ENCODE data around the gene KRTAP10-10.
"Not testable (repeated sequence)": the region's sequence is repeated elsewhere in the genome, so short reads cannot be mapped to it uniquely, and the experiment has no call there.

KRTAP10-10 gene

DNA sequence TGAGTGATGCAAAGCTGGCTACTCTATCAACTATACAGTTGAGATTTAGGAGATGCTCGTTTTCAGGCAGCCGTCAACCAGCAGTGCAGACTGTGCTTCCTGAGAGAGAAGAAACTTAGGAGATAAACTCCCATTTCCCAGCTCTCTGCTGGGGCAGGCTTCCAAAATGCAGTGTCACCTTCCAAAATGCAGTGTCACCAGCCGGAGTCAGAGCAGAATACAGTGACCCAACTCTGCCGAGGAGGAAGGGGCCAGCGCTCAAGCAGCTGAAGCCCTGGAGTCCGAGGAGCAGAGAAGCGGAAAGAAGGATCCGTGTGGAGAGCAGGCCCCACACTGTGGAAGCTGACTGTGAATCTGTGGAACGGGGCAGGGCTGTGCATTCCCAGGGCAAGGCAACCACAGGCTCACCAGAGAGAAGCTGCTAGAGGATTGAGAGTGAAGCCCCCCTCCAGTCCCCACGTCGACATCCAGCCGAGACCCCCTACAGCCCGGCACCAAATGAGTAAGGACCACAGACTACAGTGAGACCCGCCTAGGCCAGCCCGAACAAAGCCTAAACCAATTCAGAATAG is 45.5 kb downstream of the KRTAP10-10 start:
- TF ChIP-seq, protein P1, sequence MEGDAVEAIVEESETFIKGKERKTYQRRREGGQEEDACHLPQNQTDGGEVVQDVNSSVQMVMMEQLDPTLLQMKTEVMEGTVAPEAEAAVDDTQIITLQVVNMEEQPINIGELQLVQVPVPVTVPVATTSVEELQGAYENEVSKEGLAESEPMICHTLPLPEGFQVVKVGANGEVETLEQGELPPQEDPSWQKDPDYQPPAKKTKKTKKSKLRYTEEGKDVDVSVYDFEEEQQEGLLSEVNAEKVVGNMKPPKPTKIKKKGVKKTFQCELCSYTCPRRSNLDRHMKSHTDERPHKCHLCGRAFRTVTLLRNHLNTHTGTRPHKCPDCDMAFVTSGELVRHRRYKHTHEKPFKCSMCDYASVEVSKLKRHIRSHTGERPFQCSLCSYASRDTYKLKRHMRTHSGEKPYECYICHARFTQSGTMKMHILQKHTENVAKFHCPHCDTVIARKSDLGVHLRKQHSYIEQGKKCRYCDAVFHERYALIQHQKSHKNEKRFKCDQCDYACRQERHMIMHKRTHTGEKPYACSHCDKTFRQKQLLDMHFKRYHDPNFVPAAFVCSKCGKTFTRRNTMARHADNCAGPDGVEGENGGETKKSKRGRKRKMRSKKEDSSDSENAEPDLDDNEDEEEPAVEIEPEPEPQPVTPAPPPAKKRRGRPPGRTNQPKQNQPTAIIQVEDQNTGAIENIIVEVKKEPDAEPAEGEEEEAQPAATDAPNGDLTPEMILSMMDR (IDR thresholded peaks at IDR 0.05; ENCODE audit: control insufficient read depth, extremely low read depth, insufficient read depth) = no peak
- DNase-seq (ENCODE audit: low read depth) = no peak

DNA sequence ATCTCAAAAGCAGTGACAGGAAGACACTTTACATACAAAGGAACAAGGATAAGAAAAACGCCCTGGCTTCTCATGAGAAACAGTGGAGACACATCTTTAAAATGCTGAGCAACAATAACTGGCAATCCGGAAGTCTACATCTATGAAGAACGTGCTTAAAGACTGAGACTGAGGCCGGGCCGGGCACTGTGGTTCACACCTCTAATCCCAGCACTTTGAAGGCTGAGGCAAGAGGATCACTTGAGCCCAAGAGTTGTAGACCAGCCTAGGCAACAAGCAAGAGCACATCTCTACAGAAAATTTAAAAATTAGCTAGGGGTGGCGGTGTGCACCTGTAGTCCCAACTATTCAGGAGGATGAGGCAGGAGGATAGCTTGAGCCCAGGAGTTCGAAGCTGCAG is 46.9 kb downstream of the KRTAP10-10 start:
- TF ChIP-seq, protein P1 (IDR thresholded peaks at IDR 0.05; ENCODE audit: control insufficient read depth, extremely low read depth, insufficient read depth) = no peak
- DNase-seq (ENCODE audit: low read depth) = no peak
- no peak overlapping the region for H3K4me3 ChIP-seq (ENCODE audit: low read depth, low read length)

More for the DNA sequence above, 45.5 kb downstream of the KRTAP10-10 start:
- H3K4me3 ChIP-seq (ENCODE audit: low read depth, low read length) = no peak overlapping the region

DNA sequence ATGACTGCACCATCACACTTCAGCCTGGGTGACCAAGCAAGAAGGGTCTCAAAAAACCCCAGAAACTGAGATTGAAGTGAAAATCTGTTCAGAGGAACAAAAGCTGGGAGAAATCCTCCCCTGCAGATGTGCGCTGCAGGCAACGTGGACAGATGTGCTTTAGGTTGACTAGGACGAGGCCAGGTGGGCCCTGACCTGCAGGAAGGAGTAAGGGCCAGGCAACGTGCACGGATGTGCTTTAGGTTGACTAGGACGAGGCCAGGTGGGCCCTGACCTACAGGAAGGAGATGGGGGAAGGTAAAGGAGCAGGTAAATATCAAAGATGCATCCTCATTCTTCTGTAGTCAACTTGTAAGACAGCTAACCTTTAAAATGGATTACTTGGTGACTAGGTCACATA is 47.3 kb downstream of the KRTAP10-10 start:
- TF ChIP-seq, protein P1 (IDR thresholded peaks at IDR 0.05; ENCODE audit: control insufficient read depth, extremely low read depth, insufficient read depth) = no peak
- DNase-seq (ENCODE audit: low read depth) = no peak
- no peak overlapping the region for H3K4me3 ChIP-seq (ENCODE audit: low read depth, low read length)

DNA sequence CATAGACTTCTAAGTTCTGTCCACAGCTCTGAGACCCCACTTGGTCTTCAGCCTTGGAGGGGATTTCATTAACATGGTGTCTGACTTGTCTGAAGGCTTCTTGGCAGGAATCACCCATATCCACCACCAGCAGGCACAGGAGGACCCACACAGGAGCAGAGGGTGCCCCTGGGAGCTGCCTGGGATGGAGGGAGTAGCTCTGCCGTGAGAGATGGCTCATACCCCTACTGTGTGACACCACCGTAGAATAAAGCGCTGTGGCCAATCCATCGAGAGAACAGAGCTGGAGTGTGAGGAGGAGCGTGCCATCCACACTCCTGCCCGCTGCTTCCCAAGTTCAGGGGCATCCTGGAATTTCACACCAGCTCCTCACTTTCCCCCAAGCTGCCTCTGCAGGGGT is 47.9 kb downstream of the KRTAP10-10 start:
- not testable (repeated sequence) for H3K4me3 ChIP-seq (ENCODE audit: low read depth, low read length); DNase-seq (ENCODE audit: low read depth)

DNA sequence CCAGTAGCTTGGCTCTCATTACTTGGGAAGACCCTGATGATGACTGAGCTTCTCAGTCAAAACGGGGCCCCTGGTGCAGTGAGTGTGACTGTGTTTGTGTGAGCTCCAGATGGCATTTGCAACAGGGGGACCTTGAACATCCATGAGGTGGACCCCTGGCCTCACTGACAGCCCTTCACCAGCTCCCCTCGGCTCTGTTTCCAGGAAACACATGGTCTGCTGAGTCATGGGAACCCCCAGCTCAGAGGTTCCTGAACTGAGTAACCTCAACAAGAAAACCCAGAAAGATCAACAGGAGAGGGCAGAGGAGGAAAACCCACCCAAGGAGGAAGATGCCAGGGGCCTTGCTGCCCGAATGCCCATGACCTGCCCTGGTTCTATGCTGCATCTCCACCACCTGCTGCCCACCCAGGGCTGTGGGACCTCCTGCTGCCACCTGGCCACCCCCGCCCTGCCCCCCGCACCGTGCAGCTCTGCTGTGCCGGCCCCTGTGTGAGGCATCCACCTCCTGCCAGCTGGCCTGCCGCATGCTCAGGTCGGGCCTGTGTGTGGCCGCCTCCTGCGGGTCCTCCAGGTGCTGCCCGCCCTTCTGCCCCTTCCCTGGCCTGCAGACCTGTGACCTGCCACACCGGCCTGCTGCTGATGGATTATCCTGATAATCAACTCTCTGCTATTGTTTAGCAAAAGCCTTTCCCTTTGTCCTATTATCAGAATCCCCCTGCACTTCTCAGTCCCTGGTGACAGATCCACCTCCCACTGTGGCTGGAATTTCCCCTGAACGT is 49.0 kb downstream of the KRTAP10-10 start:
- no peak for DNase-seq (ENCODE audit: low read depth)
- TF ChIP-seq, protein P1 (IDR thresholded peaks at IDR 0.05; ENCODE audit: control insufficient read depth, extremely low read depth, insufficient read depth) = no peak
- H3K4me3 ChIP-seq (ENCODE audit: low read depth, low read length) = no peak overlapping the region

DNA sequence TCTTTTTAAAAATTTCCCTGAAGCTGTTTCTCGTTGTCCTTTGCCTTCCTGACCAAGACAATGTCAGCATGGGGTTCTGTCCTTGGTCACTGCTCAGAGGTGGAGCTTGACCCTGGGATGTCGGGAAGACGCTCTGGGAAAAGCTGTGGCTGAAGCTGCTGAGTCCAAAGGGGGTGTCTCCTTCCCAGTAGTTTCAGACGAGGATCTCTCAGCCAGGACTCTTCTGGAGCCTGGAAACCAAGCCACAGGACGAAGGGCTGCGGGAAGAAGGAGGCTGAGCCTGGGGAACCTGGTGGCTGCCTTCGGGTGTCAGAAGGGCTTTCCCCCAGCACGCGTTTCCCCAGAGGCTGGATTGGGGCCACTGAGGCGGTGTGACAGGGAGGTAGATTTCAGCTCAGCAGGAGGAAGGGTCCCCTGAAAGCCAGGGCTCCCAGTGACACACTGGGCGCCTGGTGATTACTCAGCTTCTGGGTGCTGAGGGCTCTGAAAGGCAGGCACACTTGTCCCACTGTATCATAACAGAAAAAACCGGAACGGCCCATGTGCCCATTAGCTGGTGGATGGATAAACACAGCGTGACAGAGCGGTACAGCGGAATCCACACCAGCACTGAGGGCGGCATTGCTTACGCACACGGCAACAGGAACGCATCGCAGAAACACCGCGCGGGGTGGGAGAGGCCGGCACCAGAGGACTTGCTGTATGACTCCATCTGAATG is 49.8 kb downstream of the KRTAP10-10 start:
- TF ChIP-seq, protein P1 (IDR thresholded peaks at IDR 0.05; ENCODE audit: control insufficient read depth, extremely low read depth, insufficient read depth) = no peak
- DNase-seq (ENCODE audit: low read depth) = no peak
- H3K4me3 ChIP-seq (ENCODE audit: low read depth, low read length) = no peak overlapping the region

DNA sequence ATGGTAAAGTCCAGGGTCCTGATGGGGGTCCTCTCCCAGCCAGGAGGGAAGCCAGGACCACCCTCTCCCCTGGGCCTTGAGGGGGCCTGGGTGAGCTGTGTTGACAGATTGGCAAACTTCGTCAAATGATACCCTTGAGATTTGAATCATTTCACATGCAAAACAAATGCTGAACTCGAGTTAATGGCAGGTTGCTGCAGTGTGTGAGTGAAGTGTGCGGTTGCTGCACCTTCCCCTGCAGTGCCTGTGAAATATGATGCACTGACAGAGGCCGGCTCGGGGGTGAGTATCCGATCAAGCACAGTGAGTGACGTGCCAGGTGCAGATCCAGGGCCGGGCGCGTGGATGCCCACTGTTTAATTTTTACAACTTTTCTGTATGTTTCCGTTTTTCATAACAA is 50.5 kb downstream of the KRTAP10-10 start:
- TF ChIP-seq, protein P1 (IDR thresholded peaks at IDR 0.05; ENCODE audit: control insufficient read depth, extremely low read depth, insufficient read depth) = no peak
- no peak overlapping the region for H3K4me3 ChIP-seq (ENCODE audit: low read depth, low read length)
- no peak for DNase-seq (ENCODE audit: low read depth)

Data from LNCaP clone FGC (cell line).